Measurements from ENCODE around the gene TNS3.

DNA sequence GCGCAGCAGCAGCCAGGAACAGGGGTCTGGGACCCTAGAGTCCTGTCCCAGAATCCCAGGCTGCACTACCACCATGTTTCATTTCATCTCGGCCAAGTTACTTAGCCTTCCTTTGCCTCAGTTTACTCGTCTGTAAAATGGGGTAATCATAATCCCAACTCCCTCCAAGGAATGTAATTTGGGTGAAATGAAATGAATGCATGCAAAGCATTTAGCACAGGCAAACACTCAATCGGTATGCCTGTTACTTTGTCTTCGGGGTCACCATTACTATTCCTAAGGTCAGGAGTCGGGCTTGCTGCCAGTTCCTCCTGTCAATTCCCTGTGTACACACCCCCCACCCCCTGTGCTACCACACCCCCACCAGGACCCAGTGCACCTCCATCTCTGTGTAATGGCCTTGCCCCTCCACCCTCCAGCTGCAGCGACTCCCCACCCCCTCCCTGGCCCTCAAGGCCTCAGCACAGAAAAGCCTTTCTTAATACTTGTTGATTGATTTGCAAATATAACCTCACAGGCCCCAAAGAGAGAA, 1.7 kb downstream of the TNS3 start:
- TF ChIP-seq, protein P1, sequence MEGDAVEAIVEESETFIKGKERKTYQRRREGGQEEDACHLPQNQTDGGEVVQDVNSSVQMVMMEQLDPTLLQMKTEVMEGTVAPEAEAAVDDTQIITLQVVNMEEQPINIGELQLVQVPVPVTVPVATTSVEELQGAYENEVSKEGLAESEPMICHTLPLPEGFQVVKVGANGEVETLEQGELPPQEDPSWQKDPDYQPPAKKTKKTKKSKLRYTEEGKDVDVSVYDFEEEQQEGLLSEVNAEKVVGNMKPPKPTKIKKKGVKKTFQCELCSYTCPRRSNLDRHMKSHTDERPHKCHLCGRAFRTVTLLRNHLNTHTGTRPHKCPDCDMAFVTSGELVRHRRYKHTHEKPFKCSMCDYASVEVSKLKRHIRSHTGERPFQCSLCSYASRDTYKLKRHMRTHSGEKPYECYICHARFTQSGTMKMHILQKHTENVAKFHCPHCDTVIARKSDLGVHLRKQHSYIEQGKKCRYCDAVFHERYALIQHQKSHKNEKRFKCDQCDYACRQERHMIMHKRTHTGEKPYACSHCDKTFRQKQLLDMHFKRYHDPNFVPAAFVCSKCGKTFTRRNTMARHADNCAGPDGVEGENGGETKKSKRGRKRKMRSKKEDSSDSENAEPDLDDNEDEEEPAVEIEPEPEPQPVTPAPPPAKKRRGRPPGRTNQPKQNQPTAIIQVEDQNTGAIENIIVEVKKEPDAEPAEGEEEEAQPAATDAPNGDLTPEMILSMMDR (IDR thresholded peaks at IDR 0.05) = no peak
- TF ChIP-seq POLR2A (IDR thresholded peaks at IDR 0.05) = no peak

Data from uterus (tissue), 2 donors.